PC-9 (cell line): ENCODE results near the gene MAP4K4.

ENCODE experiments used
- EZH2 ChIP-seq: fragments of 200-600 bp; sonication (generic); IDR thresholded peaks from 2 replicates; pipeline ENCODE4 v1.8.0; 2017; ENCODE audit warnings: antibody characterized with exemption, low read depth
- TF ChIP-seq, protein P1 (sequence below): fragments of 200-600 bp; sonication (generic); conservative IDR thresholded peaks from 2 replicates; pipeline ENCODE4 v1.6.1; 2017; ENCODE audit warnings: mixed run types, antibody characterized with exemption, mild to moderate bottlenecking, moderate library complexity

DNA sequence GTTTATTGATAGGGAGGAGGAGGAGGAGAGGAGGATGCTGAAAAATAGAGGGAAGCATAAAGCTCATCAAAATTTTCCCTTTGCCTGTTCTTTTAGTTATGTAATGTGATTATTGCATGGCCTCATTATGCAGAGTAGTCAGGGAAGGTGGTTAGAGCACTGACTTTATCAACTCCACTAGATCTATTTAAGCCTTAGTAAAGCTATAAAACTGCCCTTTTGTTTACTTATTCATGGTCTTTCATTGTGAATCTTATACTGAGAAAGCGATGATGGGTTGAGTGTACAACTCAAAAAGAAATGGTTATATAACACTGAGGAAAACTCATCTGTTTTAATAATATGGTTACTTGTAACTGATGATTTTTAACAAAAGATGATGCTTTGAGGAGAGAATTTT lies 81.7 kb downstream of the MAP4K4 start:
- TF ChIP-seq EZH2, result no peak
- TF ChIP-seq, protein P1, sequence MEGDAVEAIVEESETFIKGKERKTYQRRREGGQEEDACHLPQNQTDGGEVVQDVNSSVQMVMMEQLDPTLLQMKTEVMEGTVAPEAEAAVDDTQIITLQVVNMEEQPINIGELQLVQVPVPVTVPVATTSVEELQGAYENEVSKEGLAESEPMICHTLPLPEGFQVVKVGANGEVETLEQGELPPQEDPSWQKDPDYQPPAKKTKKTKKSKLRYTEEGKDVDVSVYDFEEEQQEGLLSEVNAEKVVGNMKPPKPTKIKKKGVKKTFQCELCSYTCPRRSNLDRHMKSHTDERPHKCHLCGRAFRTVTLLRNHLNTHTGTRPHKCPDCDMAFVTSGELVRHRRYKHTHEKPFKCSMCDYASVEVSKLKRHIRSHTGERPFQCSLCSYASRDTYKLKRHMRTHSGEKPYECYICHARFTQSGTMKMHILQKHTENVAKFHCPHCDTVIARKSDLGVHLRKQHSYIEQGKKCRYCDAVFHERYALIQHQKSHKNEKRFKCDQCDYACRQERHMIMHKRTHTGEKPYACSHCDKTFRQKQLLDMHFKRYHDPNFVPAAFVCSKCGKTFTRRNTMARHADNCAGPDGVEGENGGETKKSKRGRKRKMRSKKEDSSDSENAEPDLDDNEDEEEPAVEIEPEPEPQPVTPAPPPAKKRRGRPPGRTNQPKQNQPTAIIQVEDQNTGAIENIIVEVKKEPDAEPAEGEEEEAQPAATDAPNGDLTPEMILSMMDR, result no peak
